DMS53 treated with DMSO at 0.1 percent for 48 hours (cell line): Measurements from ENCODE around the gene KCNT1.

Experiments used
- DNase-seq: peaks from one replicate; lab custom pipeline; 2025; ENCODE audit not compliant: unreplicated experiment; lab: John Stamatoyannopoulos, UW

KCNT1 gene

DNA sequence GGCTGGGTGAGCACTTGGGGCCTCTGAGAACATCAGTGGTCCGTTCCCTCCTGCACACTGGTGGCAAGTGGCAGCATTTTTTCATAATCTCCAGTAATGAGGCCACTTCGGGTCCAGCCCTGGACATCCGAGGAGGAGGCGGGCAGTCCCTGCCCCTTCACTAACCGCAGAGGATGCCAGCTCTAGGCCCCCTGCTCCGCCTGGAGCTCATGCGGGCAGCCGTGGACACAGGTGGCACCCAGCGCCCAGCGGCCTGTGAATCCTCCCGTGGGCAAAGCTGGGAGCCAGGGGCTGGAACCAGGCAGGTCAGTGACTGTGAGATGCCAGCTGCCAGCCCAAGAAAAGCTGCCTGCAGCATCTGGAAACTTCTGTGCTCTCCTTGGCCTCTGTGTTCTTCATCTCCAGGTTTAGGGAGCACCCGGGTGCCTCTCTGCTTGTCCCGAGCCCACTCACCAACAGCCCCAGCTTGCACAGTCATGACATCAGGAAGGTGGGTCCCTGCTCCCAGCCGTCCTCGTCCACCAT lies 92.4 kb downstream of the KCNT1 start:
- no peak for DNase-seq

DNA sequence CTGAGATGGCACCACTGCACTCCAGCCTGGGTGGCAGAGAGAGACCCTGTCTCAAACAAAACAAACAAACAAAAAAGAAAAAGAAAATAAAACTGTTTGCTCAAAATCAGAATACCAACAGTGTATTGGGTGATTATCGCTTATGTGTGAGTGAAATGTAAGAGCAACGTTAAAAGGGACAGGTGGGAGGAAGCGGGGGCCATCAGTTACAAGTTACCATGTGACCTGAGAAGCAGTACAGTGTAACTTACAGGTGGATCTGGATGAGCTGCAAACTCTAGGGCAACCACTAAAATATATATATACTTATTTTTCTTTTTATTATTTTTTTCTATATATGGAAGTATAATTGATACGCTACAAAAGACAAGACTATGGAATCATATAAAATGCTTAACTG lies 93.4 kb downstream of the KCNT1 start:
- DNase-seq = no peak

DNA sequence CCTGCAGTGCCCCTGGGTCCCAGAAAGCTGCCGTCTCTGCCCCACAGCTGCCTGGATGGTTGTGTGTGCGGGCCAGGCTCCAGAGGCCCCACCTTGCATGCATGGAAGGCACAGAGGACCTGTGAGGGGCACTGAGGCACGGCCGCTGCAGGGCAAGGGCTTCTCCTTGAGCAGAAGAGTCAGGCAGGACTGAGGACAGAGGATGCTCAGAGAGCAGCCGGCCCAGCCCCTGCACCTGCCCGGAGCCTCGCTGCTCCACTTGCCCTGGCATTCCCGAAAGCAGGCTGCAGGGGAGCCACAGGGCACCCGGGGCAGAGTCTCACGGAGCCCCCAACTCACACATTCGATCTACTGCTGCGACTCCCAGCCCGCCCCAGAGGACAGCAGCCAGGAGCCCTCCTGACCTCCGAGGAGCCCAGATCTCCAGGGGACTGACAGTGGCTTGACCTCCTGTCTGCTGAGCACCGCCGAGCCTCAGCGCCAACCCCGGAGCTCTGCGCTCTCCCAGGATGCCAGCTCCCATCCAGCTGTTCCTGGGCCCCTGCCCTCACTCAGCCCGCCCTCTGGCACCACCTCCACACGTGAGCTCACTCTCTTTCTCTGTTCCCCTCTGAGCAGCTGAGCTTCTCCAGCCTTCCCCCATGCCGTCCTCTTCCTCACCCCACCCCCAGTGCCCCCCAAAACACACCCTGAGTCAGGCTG lies 95.0 kb downstream of the KCNT1 start:
- peak; percentile 51 for DNase-seq

DNA sequence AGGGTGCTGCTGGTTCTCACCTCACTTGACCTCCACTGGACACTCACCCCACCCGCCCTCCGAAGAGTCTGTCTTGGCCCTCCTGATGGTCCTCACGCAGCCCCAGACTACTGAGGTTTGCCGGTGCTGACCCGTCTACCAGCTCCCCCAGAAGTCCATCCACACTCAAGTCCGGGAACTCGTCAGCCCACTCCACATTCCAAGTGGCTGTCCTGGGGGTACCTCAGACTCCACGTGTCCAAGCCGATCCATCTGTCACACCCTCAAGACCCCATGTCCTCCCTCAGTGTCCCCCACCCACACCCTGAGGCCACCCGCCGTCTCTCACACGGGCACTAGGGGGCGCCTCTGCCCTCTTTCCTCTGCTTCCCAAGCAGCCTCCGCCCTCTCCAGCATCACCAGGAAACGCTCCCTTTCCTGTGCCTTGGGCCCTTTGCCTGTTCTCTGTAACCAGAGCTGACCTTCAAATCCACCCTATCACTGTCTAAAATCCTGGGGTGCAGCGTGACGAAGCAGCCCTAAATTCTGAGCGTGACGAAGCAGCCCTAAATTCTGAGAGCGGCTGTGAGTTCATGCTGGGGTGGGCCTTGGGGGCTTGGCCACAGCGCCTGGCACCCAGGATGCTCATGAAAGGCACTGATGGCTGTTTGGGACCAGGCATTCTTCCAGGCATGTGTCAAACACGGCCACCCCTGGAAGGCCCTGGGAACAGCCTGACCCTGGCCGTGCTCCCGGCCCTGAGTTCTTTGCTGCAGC lies 95.7 kb downstream of the KCNT1 start:
- DNase-seq = peak; percentile 49

DNA sequence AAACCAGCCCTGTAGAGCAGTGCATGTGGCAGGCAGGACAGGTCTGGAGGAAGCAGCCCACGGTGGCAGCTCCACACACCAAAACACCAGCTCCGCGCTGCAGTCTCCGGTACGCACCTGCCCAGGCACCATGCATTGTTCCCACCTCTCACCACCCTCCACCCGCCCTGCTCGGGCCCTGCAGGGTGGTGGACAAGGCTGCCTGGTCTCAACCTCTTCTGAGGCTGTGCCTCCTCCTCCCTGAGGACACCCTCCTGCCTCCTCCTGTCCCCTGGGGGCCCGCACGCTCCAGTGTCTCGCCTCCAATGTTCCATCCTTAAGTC lies 96.2 kb downstream of the KCNT1 start:
- no peak for DNase-seq

DNA sequence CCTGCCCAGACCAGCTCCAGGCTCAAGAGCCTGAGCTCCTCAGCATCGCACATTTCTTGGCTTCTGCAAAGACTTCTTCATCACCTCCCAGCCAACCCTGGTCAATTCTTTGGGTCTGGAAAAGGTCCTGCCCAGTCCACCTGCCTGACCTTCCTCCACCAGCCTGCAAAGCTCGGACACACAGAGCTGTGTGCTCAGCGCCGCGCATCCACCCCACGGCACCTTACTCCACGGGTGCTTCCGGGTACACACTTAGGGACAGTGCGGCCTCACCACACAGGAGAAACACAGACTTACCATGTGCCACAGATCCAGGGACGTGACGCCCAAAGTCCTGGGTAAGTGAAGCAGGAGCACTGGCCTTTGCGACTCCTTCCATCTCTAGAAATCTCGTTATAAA lies 97.3 kb downstream of the KCNT1 start:
- no peak for DNase-seq

DNA sequence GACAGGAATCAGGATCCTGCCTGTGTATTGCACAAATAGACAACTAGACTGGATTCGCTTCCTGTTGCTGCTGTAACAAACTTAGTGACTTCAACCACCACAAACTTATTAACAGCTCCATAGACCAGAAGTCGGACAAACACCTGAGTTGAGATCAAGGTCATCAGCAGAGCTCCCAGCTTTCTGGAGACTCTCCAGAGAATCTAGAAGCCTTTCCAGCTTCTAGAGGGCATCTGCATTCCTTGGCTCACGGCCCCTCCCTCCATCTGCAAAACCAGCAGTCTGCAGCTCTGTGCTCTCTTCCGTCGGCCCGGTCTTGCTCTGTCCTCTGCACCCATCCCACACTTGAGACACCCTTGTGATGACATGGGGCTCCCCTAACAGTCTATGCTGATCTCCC lies 99.1 kb downstream of the KCNT1 start:
- no peak for DNase-seq

DNA sequence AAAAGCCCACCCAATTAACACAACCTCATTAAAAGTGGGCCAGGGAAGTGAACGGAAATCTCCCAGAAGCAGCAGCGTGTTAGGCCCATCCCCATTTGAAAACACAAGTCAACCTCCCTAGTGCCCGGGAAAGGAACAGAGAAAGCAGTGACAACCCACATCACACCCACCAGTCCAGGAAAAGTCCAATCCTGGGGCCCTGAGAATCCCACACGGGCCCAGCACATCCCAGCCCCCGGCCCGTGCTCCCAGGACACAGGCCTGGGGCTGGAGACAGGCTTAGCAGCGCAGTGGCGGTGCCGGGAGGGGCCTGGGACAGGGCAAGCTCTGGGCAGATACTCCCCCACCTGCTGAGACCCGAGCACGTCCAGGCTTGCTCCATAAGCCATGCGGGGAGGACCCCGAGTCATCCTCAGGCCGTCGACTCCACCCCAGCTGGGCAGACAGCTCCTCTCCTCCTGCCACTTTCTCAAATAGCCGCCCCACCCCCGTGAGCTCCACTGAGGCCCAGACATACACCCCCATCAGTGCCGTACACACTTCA lies 101.0 kb downstream of the KCNT1 start:
- no peak for DNase-seq

DNA sequence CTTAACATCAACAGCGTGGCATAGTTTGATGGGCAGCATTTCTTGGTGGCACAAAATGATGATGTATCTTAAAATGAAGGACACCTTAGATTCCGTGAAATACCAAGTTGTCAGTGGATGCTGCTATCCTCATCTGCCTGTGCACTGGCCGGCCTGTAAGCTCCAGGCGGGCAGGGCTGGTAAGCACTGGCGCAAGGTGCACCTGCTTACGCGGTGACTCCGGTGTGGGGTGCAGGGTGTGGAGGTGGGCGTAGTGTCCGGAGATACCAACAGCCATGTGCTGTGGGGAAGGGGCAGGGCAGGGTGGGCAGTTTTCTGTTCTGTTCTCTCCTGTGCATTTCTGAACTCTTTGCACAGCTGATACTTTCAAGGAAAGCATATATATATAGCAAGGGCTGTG lies 101.5 kb downstream of the KCNT1 start:
- DNase-seq = no peak

DNA sequence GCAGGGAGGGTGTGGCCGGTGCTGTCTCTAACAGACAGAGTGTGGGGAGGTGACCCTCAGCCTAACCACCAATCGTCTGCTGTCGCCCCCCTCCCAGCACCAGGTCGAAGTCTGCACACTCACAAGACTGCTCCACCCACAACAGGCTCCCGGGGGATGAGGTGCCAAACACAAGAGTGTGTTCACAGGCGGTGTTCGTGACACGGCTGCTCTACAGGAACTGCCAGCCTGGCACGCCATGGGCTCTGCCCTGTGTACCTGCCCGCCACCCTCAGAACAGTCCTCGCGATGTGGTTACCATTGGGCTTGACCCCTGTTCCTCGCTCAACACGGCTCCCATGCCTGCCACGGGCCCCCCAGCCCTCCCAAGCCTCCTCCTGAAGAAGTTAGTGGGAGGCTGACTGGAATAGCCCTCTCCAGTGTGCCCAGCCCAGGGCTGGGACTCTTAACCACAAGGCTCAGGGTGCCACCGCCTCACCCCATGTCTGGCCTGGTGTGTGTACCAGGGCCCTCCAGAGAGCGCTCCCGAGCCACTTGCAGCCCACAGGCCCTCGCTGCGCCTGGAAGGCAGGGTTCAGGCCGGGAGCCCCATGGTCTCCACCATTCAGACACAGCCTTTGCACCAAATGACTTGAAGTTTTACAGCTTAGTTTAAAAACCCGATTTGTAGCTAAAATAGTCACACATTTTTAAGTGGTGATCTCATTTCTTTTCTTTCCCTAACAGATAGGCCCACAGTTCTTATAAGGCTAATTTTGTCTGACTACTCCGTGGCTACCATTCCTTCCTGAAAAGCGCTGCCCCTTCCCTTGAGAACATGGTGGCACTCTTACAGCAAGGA lies 102.8 kb downstream of the KCNT1 start:
- no peak for DNase-seq

DNA sequence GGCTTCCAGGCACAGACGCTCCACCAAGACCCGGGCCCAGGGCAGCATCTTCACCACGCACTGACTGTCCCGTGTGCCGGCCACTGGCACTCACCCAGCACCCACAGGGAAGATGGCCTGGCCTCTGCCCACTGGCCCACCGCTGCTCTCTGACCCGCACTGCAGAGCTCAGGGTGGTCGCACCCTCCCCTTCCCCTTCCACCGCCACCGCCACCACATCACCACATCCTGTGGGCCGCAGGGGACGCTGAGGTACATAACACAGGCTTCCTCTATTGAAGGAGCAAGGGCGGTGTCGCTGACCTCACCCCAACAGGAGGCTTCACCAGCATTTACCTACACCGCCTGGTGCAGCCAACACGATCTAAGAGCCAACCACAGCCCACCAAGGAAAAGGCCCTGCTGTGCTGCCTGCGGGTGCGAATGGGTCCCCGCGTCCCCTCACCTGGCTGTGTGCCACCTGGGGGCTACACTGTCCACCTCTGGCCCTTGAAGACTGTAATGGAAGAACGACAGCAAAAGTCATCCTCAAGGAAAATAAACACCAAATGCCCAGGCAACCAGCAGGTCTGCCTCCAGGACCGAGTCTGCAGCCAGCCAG lies 103.5 kb downstream of the KCNT1 start:
- DNase-seq = no peak

DNA sequence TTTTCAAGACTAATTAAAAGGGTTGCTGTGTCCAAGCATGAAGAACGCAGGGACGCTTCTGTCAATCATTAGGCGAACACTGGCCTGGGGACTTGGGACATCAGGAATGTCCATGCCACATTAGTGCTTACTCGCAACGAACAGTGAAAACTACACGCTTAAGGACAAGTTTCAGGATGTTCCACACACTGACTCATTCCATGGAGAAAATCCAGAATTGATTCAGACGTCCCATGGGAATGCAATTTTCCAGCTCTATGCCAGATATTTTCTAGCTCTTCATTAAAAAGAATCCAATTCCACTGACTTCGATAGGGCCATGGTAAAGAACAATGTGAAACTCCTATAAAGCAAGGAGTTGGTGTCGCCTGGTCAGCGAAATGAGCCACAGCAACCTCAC lies 107.2 kb downstream of the KCNT1 start:
- DNase-seq = no peak

DNA sequence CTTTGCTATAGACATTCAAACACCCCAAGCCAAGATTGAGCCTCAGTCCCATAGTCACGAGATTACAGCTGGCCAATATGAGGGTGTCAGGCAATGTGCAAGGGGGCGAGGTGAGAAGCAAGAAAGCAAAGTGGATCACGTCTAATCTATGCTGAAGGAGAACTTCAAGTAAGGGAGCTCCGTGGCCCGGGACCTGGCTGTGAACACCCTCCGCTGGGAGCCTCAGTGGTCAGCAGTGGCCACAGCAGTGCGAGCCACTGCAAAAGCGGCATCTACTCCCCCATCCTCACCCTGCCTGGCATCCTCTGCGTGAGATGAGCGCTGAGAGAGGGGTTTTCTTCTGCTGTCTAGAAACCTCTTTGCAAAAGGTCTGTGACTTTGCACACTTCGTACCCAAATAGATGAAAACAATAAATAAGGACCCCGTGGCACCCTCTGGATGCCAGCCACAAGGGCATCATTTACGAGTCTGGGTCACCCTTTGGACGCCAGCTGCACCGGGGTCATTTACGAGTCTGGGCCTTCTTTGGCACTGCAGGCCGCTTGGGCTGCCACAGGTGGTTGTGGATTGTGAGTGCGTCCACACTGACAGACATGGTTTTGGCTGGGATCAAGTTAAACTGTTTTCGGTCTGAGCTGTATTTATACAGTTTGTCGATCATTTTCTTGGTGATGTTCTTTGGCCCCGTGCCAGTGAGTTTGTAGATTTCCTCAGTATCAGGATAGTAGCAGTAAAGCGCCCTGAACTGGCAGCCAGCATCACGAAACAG lies 109.0 kb downstream of the KCNT1 start:
- DNase-seq = no peak

DNA sequence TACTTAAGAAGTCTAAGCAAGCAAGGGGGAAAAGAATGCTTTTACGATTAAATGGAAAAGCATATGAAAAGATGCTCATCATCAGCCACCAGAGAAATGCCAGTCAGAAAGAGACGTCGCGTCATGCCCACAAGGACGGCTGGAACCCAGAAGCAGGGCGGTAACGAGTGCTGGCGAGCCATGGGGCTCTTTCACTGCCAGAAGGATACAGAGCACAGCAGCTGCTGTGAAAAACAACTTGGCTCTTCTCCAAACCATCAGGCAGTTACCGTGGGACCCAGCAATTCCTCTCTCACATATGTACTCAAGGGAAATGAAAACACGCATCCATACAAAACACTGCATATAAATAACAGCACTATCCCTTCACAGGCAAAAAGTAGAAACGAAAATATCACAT lies 109.8 kb downstream of the KCNT1 start:
- no peak for DNase-seq

DNA sequence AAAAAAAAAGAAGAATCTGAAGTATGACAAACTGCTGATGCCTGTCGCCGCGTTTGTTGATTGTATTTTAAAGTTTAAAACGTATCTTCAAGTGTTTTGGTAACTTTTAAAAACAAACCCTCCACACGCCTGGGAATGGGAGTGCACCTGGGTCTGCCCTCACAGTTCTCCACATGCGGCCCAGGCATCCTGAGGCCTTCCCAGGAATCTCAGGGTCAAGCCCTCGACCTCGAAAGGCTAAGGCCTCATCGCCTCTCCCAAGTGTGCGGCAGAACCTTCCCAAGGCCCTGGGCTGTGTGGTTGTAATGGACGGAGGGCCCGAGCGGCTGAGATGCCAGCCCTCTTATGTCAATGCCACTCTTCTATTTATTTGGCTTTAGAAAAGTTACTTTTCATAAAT lies 111.0 kb downstream of the KCNT1 start:
- no peak for DNase-seq

DNA sequence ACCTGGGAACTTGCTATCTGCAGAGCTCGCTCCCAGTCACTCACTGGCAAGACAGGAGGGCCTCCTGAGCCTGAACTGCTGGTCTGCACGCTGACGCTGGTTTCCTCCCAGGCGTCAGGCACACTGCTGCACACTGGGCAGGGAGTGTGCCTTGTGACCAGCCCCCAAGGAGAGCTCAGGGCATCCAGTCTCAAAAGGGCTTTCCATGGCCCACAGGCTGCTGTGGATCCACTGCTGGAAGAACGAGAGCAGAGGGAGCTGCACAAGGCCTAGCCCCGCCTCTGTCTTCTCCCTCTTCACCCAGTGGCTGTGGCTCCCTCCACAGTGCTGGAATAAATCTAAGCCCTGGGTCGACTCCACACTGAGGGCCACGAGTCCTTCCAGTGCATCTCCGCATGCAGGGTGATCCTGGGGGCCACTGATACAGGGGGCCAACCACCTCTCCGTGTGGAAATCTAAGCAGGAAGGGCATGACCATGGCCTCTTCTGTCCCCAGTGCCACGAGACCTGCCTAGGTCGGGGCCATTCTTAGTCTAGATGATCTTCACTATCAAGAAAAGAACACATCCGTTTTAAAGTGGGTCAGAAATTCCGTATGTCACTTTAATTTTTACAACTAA lies 111.8 kb downstream of the KCNT1 start:
- DNase-seq = no peak

DNA sequence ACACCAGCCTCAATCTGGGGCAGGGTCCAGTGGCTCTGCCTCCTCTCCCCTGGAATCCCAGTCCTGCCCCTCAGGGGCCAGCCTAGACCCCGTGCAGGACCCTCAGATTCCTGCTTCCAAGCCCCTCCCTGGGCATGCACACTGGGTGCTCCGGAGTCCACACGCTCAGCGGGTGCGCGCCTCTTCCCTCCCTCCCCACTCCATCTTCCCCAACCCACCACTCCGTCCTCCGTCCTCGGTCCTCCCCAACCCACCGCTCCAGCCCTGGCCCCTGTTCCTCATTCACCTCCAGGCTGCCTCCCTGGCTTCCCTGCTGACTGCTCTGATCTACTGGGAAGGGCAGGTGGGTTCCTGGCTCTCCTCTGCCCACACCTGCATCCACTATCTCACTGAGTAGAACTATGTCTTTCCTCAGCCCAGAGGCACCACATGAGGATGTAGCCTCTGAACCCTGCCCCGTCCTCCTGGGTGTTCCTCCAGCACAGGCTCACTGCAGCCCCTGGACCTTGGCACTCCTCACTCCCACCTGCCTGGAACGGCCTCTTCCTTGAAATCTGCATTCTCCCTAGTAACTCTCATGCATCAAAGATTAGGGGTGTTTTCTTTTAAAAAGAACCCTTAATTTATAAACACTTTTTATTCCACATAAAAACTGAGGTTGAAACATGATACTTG lies 112.6 kb downstream of the KCNT1 start:
- DNase-seq = no peak

DNA sequence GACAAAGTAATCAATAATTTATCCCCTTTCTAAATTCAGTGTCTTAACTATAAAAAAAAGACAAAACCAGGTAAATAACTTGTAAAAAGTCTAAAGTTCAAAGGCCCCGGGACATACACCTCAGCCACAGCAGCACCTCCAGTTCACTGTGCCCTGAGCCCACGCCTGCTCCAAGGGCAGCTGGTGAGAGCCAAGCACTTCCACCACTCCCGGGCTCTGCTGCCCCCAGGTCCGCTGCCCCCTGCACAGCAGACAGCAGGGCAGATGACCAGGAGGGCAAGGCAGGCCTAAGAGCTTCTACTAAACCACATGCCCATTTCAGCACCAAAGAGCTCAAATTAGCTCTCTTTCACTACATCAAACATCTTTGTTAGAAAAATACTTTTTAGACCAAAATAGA lies 113.4 kb downstream of the KCNT1 start:
- DNase-seq = no peak
